Adrenal gland (tissue), 12 donors: ENCODE measurements around the gene PLG. TPM values are rescaled to one million over a fixed set of nuclear protein-coding genes. Genes with fewer than 3 reads are reported as not detected.
"Not testable (repeated sequence)": the region's sequence is repeated elsewhere in the genome, so short reads cannot be mapped to it uniquely, and the experiment has no call there.

ENCODE experiments used
- DNase-seq, 7 donors: peaks; one replicate each; pipeline ENCODE4 v3.0.0-alpha.2; 2019 to 2020
- H3K27ac ChIP-seq, 5 donors: fragments of 200-600 bp; sonication (generic) in 4 of 5; 1 replicate in 3 of 5; 2 replicates in 2 of 5; pipeline versions ENCODE4 v1.5.1 to v1.8.0; 2016 to 2020; ENCODE audit warnings: mild to moderate bottlenecking in 1 of 5
- H3K27me3 ChIP-seq: fragments of 200-600 bp; 2 replicates; pipeline ENCODE4 v1.8.0; 2021
- H3K36me3 ChIP-seq, 2 donors: fragments of 200-600 bp; replicated peaks in 1 of 2; 1 replicate in 1 of 2; 2 replicates in 1 of 2; pipeline versions ENCODE4 v1.5.1 to v1.8.0; 2018 to 2022
- H3K4me1 ChIP-seq, 2 donors: fragments of 200-600 bp; replicated peaks in 1 of 2; 1 replicate in 1 of 2; 2 replicates in 1 of 2; pipeline versions ENCODE4 v1.5.1 to v1.8.0; 2018 to 2021
- H3K4me3 ChIP-seq, 4 donors: fragments of 200-600 bp; sonication (generic) in 3 of 4; one replicate each; pipeline ENCODE4 v1.5.1; 2016 to 2018
- H3K9me3 ChIP-seq, 3 donors: fragments of 200-600 bp; sonication (generic) in 1 of 3; replicated peaks in 1 of 3; 1 replicate in 2 of 3; 2 replicates in 1 of 3; pipeline versions ENCODE4 v1.5.1 to v1.8.0; 2016 to 2021
- POLR2A ChIP-seq, 2 donors: fragments of 450-650 bp; IDR thresholded peaks; one replicate each; pipeline ENCODE4 v1.6.1; 2017; ENCODE audit warnings: antibody characterized with exemption in 2 of 2, mild to moderate bottlenecking in 2 of 2, moderate library complexity in 1 of 2
- WGBS, 4 donors: extraction: QIAGEN DNeasy Blood & Tissue Kit in 2 of 4; methylation state at CpG; one replicate each; pipeline versions ENCODE4 v1.1.5 to v1.1.7; 2013 to 2017; 5-methylcytosine and 5-hydroxymethylcytosine counted together
- intact Hi-C, 2 donors: fragments of 100-400 bp; cut with DNase I; formaldehyde crosslinking; loops; one replicate each; pipeline versions ENCODE4 v1.14.1 to v1.15.0; 2022 to 2023
- polyA plus RNA-seq, 3 donors: library from polyadenylated mRNA; stranded (reverse); fragments of 200-250 nt in 2 of 3; fragments of 350-450 nt in 1 of 3; fragmentation: Illumina TruSeq in 1 of 3; extraction: RNeasy Lipid Tissue Mini Kit (QIAGEN cat#74804) in 1 of 3; gene quantifications; one replicate each; pipeline ENCODE4 v1.2.3, GENCODE V29; 2013 to 2014
- total RNA-seq, 9 donors: library from RNA; depleted of rRNA in 4 of 9; stranded (reverse); fragments of >200 nt in 4 of 9; fragments of 120-200 nt in 1 of 9; fragmentation: NEBNext Ultra II Directional in 1 of 9; extraction: Animal tissue kit (Norgen Biotek cat#: 25700) in 1 of 9; gene quantifications; one replicate each; pipeline versions ENCODE4 v1.1.0 to v1.2.4, GENCODE V29; 2013 to 2023
- TF ChIP-seq, protein P1 (sequence below), 6 experiments: fragments of 450-650 bp in 4 of 6; fragments of 200-600 bp in 2 of 6; sonication (generic) in 1 of 6; IDR thresholded peaks; 1 replicate in 5 of 6; 2 replicates in 1 of 6; pipeline versions ENCODE4 v1.5.1 to v1.8.0; 2016 to 2021; ENCODE audit warnings: antibody characterized with exemption in 6 of 6, mild to moderate bottlenecking in 2 of 6, moderate library complexity in 1 of 6
- donor health status: healthy with polysubstance abuse.
- donor health status: Bipolar disorder and iron deficiency.
- donor health status: DM: yes; HTN: yes; CAD: no.
- donor health status: DM: no; HTN: no; CAD: no.
- donor health status: DM: no; HTN: no; CAD: no.
- donor health status: DM: yes; HTN: yes; CAD: no.

The PLG gene
- total and polyA plus RNA-seq, 12 donors: 0.72 to 1.1 (median 0.80) TPM; not detected in 8

DNA sequence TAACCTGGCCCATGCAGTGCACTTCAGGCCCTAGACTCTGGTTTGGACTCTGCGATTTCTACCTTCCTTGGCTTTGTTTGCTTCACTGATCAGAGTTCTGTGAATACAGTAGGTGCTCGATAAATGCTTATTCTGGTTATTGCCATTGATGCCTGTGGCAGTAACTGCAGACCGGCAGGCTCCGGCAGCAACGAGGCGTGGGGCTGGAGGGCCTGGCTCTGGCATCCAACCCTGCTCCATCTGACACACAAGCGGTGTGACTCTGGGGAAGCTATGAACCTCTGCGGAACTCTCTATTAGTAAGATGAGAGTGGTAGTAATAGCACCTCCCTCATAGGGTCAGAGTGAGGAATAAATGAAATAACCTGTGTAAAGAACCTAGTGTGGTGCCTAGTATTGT, 66.1 kb downstream of the PLG start:
- DNase-seq: no peak
- WGBS, 4 donors: 85 to 93% (median 92%) methylated on average over 8 of the region's 8 CpGs
- Histone ChIP-seq H3K4me1 (peaks cover 0 to 4% of the 10 kb centered on the region in 2 donors), H3K27ac (no peak overlapping the region), H3K27me3 (no peaks in the 10 kb centered on the region), H3K4me3 (no peak overlapping the region), H3K9me3 (no peaks in the 10 kb centered on the region), H3K36me3 (no peaks in the 10 kb centered on the region)
- TF ChIP-seq, protein P1, sequence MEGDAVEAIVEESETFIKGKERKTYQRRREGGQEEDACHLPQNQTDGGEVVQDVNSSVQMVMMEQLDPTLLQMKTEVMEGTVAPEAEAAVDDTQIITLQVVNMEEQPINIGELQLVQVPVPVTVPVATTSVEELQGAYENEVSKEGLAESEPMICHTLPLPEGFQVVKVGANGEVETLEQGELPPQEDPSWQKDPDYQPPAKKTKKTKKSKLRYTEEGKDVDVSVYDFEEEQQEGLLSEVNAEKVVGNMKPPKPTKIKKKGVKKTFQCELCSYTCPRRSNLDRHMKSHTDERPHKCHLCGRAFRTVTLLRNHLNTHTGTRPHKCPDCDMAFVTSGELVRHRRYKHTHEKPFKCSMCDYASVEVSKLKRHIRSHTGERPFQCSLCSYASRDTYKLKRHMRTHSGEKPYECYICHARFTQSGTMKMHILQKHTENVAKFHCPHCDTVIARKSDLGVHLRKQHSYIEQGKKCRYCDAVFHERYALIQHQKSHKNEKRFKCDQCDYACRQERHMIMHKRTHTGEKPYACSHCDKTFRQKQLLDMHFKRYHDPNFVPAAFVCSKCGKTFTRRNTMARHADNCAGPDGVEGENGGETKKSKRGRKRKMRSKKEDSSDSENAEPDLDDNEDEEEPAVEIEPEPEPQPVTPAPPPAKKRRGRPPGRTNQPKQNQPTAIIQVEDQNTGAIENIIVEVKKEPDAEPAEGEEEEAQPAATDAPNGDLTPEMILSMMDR (IDR thresholded peaks at IDR 0.05): no peak
- no peak for TF ChIP-seq POLR2A (IDR thresholded peaks at IDR 0.05)
- intact Hi-C loops: no loop called here

DNA sequence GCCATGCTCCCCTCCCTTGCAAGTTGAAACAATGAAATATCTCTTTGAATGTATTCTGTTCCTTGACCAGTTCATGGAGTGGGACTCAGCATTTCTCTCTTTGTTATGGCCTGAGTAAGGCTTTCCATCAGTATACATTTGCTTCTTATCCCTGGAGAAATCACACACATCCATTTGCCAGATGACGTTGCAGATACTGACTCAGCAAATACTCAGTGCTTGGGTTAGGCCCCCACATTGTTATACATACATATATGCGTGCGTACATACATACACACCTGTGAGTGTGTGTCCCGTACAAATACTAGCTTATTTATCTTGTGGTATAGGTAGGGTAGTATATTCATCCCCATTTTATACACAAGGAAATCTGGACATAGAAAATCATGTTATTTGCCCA, 72.4 kb downstream of the PLG start:
- Histone ChIP-seq H3K4me1 (no peaks in the 10 kb centered on the region), H3K36me3 (no peaks in the 10 kb centered on the region), H3K9me3 (no peaks in the 10 kb centered on the region), H3K4me3 (no peak overlapping the region), H3K27me3 (no peaks in the 10 kb centered on the region), H3K27ac (no peak overlapping the region)
- intact Hi-C loops: no loop called here
- WGBS, 4 donors: 81 to 90% (median 85%) methylated on average over 4 of the region's 4 CpGs
- TF ChIP-seq, protein P1 (IDR thresholded peaks at IDR 0.05): no peak
- TF ChIP-seq POLR2A (IDR thresholded peaks at IDR 0.05): no peak
- DNase-seq: no peak

DNA sequence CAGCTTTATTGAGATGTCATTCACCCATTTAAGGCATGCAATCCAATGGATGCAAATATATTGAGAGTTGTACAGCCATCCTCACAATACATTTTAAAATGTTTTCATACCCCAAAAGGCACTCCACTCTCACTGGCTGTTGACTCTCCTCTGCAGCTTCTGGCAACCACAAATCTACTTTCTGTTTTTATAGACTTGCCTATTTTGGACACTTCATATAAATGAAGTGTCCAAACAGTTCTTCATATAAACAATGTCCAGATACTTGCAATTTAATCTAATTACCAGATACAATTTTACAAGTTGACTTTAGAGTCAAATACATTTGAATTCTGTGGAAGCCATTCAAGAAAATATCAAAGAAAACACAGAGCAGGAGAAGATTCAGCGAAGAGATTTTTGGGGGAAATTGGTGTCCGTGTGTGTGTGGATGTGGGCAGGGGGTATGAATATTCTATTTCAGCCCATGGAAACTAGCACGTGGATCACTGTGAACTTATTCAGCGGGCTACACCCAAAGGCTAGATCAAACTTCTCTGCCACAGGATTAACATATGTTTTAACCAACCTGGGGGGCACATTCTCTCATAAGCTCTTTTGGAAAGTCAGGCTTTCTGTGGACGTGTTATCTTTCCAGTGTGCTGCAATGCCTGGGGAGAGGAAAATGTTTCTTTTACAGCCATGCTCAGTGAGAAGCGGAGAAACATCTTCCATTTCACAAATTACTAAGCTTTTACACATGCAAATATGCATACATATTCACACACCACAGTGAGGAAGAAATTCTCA, 73.9 kb downstream of the PLG start:
- no peaks in the 10 kb centered on the region for H3K27me3 ChIP-seq
- no peaks in the 10 kb centered on the region for H3K9me3 ChIP-seq
- 64 to 66% (median 64%) methylated on average over 6 of the region's 6 CpGs for WGBS, 4 donors
- no peak overlapping the region for H3K27ac ChIP-seq
- H3K4me1 ChIP-seq: no peaks in the 10 kb centered on the region
- DNase-seq: no peak
- TF ChIP-seq, protein P1 (IDR thresholded peaks at IDR 0.05): no peak
- no peak for TF ChIP-seq POLR2A (IDR thresholded peaks at IDR 0.05)
- no peak overlapping the region for H3K4me3 ChIP-seq
- intact Hi-C loops: no loop called here
- no peaks in the 10 kb centered on the region for H3K36me3 ChIP-seq

DNA sequence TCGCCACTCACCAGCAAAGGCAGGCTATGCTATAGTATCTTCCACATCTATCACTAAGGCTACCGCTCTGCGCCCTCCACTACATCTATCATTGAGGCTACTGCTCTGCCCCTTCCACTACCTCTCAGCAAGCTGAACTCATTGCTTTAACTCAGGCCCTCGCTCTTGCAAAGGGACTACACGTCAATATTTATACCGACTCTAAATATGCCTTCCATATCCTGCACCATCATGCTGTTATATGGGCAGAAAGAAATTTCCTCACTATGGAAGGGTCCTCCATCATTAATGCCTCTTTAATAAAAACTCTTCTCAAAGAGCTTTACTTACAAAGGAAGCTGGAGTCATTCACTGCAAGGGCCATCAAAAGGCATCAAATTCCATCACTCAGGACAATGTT, 77.1 kb downstream of the PLG start:
- intact Hi-C loops, H3K27me3 ChIP-seq, H3K4me1 ChIP-seq, H3K4me3 ChIP-seq, H3K27ac ChIP-seq, H3K9me3 ChIP-seq, H3K36me3 ChIP-seq, DNase-seq: not testable (repeated sequence)
- 88 to 97% (median 93%) methylated on average over 6 of the region's 6 CpGs for WGBS, 4 donors

DNA sequence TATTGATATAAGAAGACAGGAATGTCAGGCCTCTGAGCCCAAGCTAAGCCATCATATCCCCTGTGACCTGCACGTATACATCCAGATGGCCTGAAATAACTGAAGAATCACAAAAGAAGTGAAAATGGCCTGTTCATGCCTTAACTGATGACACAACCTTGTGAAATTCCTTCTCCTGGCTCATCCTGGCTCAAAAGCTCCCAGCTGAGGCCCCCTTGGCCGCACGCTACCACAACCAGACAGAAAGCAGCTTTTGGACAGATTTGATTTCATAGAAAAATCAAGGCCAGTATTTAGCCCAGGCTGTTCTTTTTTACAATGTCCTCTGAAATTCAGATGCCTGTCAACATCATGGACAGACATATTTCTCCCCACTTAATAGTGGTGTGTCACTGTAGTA, 78.6 kb downstream of the PLG start:
- H3K4me3 ChIP-seq, H3K36me3 ChIP-seq: not testable (repeated sequence)

More for the DNA sequence above, 78.6 kb downstream of the PLG start:
- 89 to 94% (median 92%) methylated on average over 3 of the region's 3 CpGs for WGBS, 4 donors
- H3K27me3 ChIP-seq, DNase-seq, H3K4me1 ChIP-seq, intact Hi-C loops, H3K9me3 ChIP-seq, H3K27ac ChIP-seq: not testable (repeated sequence)
